Nephron (organoid): ENCODE results near the gene DIP2B.
"Not testable (repeated sequence)": the region's sequence is repeated elsewhere in the genome, so short reads cannot be mapped to it uniquely, and the experiment has no call there.

Experiments used
- H3K27ac Mint-ChIP-seq, 3 experiments: 2 replicates each; pipeline ENCODE4 v1.8.0; 2020; ENCODE audit warnings: mixed read lengths in 3 of 3, mild to moderate bottlenecking in 2 of 3, moderate library complexity in 1 of 3
- H3K27me3 Mint-ChIP-seq: 2 replicates; pipeline ENCODE4 v1.8.0; 2021; ENCODE audit warnings: low read depth, mild to moderate bottlenecking, moderate library complexity, mixed read lengths
- H3K36me3 Mint-ChIP-seq: 2 replicates; pipeline ENCODE4 v1.8.0; 2020; ENCODE audit warnings: low read depth, mixed read lengths
- H3K4me1 Mint-ChIP-seq: 2 replicates; pipeline ENCODE4 v1.8.0; 2020; ENCODE audit warnings: mixed read lengths
- H3K4me3 Mint-ChIP-seq, 3 experiments: 2 replicates each; pipeline ENCODE4 v1.8.0; 2020; ENCODE audit warnings: mild to moderate bottlenecking in 3 of 3, mixed read lengths in 3 of 3, moderate library complexity in 2 of 3
- H3K9me3 Mint-ChIP-seq: 2 replicates; pipeline ENCODE4 v1.8.0; 2020; ENCODE audit warnings: mixed read lengths
- TF ChIP-seq, protein P1 (sequence below), 3 experiments: fragments of 200-600 bp; sonication (generic); IDR thresholded peaks; one replicate each; pipeline ENCODE4 v1.5.0; 2021; ENCODE audit warnings: antibody characterized with exemption in 3 of 3; ENCODE audit not compliant: unreplicated experiment in 3 of 3

The DIP2B gene

DNA sequence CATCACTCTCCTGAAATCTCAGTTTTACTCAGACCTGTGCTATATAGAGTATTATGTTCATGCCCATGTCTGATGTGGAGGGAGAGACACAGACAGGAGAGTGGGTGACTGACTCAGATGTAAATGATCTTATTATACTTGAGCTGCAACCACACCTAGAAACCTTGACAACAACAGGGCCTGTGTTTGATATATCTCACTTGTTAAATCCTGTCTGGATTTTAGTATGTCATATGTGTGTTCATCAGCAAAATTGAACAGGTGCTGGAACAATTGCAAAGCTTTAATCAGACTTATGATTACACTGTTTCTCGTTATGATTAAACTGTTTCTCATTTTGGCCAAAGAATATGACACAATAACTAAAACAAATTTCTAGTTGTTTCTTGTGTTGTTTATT is 37.7 kb downstream of the DIP2B start:
- no peaks in the 10 kb centered on the region for H3K27me3 Mint-ChIP-seq
- H3K4me1 Mint-ChIP-seq = peaks cover 22% of the 10 kb centered on the region
- TF ChIP-seq, protein P1, sequence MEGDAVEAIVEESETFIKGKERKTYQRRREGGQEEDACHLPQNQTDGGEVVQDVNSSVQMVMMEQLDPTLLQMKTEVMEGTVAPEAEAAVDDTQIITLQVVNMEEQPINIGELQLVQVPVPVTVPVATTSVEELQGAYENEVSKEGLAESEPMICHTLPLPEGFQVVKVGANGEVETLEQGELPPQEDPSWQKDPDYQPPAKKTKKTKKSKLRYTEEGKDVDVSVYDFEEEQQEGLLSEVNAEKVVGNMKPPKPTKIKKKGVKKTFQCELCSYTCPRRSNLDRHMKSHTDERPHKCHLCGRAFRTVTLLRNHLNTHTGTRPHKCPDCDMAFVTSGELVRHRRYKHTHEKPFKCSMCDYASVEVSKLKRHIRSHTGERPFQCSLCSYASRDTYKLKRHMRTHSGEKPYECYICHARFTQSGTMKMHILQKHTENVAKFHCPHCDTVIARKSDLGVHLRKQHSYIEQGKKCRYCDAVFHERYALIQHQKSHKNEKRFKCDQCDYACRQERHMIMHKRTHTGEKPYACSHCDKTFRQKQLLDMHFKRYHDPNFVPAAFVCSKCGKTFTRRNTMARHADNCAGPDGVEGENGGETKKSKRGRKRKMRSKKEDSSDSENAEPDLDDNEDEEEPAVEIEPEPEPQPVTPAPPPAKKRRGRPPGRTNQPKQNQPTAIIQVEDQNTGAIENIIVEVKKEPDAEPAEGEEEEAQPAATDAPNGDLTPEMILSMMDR (IDR thresholded peaks at IDR 0.05; ENCODE audit: unreplicated experiment in 3 of 3) = no peak
- no peaks in the 10 kb centered on the region for H3K9me3 Mint-ChIP-seq
- peak overlapping the region in 2 of 3 experiments; percentile 46 to 47 for H3K27ac Mint-ChIP-seq
- peaks cover 11% of the 10 kb centered on the region for H3K36me3 Mint-ChIP-seq
- no peak overlapping the region for H3K4me3 Mint-ChIP-seq

DNA sequence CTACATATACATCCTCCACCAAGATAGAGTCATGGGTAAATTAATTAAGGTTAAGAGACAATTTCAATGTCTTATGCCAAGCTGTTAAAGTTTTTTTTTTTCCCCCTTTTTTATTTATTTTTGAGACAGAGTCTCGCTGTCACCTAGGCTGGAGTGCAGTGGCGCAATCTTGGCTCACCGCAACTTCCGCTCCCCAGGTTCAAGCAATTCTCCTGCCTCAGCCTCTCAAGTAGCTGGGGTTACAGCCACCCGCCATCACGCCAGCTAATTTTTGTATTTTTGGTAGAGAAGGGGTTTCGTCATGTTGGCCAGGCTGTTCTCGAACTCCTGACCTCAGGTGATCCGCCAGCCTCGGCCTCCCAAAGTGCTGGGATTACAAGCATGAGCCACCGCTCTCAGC is 38.4 kb downstream of the DIP2B start:
- not testable (repeated sequence) for H3K36me3 Mint-ChIP-seq

DNA sequence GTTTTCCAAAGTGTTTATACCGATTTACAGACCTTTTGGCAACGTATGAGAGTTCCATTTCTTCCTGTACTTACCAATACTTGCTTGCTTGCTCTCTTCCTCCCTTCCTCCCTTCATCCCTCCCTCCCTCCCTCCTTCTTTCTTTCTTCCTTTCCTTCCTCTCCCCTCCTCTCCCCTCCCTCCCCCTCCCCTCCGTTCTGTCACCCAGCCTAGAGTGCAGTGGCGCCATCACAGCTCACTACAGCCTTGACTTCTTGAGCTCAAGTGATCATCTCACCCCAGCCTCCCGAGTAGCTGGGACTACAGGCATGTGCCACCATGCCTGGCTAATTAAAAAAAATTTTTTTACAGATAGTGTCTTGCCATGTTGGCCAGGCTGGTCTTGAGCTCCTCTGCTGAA is 40.4 kb downstream of the DIP2B start:
- Mint-ChIP-seq H3K27ac (peak overlapping the region in 2 of 3 experiments; percentile 73 to 79), H3K4me3 (no peak overlapping the region), H3K27me3 (no peaks in the 10 kb centered on the region), H3K36me3 (no peaks in the 10 kb centered on the region), H3K9me3 (no peaks in the 10 kb centered on the region), H3K4me1 (peaks cover 26% of the 10 kb centered on the region)
- TF ChIP-seq, protein P1 (IDR thresholded peaks at IDR 0.05; ENCODE audit: unreplicated experiment in 3 of 3) = no peak

More for the DNA sequence above, 38.4 kb downstream of the DIP2B start:
- not testable (repeated sequence) for H3K27me3 Mint-ChIP-seq, H3K4me3 Mint-ChIP-seq, H3K9me3 Mint-ChIP-seq
- Mint-ChIP-seq H3K27ac (peak overlapping the region in 1 of 3 experiments; percentile 47), H3K4me1 (peaks cover 22% of the 10 kb centered on the region)

DNA sequence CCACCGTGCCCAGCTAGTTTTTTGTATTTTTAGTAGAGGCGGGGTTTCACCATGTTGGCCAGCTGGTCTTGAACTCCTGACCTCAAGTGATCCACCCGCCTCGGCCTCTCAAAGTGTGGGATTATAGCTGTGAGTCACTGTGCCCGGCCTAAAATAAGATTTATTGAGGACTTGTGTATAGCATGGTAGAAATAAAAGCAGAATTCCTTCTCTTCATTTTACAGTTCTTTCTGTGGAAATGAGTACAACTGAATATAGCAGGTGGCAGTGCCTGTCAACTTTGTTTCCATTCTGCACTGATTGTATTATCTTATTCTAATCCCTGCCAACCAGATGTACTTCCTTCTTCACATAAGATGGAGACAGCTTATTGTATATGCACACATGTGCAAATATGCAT is 41.0 kb downstream of the DIP2B start:
- Mint-ChIP-seq H3K9me3 (no peaks in the 10 kb centered on the region), H3K27ac (peak overlapping the region; percentile 73 to 83 (median 79)), H3K36me3 (no peaks in the 10 kb centered on the region), H3K4me1 (peaks cover 28% of the 10 kb centered on the region), H3K27me3 (no peaks in the 10 kb centered on the region), H3K4me3 (no peak overlapping the region)
- TF ChIP-seq, protein P1 (IDR thresholded peaks at IDR 0.05; ENCODE audit: unreplicated experiment in 3 of 3) = no peak

DNA sequence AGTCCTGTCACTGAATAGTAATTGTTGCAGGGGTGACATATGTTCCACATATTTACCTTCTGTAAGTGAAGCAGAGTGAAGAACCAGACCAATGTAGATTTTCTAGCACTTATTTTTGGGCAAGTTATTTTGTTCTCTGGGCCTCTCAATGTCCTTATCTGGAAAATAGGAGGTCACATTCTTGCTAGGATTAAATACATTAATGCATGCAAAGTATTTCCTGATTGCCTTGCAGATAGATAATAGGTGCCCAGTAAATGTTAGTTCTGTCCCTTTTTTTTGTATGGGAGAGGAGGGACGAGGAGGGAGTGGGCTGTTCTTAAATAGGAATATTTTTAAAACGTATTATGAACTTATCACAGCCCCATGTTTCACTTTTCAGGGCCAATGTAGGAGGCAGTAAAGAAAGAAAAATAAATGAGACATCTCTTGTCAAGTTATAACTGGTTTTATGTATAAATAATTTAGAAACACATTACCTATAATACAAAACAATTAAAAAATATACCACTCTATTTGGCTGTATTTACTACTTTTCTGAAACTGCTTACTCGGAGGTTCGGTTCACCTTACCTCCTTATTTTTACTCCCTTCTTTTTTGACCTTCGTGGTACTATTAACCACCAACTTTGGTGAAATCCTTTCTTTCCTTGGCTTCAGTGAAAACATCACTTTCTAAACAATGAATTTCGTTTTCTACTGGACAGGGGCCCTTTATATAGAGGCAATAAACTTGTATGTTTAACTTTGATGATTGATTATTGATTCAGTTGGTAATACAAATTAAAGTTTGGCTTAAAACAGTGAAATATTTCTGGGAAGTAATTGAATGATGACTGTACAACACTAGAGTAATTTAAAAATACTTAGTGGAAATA is 41.9 kb downstream of the DIP2B start:
- no peaks in the 10 kb centered on the region for H3K36me3 Mint-ChIP-seq
- TF ChIP-seq, protein P1 (IDR thresholded peaks at IDR 0.05; ENCODE audit: unreplicated experiment in 3 of 3) = no peak
- H3K27me3 Mint-ChIP-seq = no peaks in the 10 kb centered on the region
- H3K27ac Mint-ChIP-seq = peak overlapping the region; percentile 73 to 83 (median 79)
- peaks cover 28% of the 10 kb centered on the region for H3K4me1 Mint-ChIP-seq
- H3K9me3 Mint-ChIP-seq = no peaks in the 10 kb centered on the region
- H3K4me3 Mint-ChIP-seq = no peak overlapping the region

DNA sequence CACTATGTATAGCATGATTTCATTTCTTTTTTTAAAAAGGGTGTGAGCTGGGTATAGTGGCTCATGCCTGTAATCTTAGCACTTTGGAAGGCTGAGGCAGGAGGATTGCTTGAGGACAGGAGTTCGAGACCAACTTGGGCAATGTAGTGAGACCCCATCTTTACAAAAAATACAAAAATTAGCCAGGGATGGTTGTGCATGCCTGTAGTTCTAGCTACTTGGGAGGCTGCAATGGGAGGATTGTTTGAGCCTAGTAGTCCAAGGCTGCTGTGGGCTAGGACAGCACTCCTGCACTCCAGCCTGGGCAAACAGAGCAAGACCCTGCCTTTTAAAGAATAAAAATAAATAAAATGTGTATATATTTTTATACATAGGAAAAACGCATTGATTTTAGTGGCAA is 43.0 kb downstream of the DIP2B start:
- H3K4me3 Mint-ChIP-seq = no peak overlapping the region
- no peaks in the 10 kb centered on the region for H3K9me3 Mint-ChIP-seq
- H3K27ac Mint-ChIP-seq = peak overlapping the region; percentile 18 to 83 (median 79)
- H3K27me3 Mint-ChIP-seq = no peaks in the 10 kb centered on the region
- peaks cover 28% of the 10 kb centered on the region for H3K4me1 Mint-ChIP-seq
- H3K36me3 Mint-ChIP-seq = no peaks in the 10 kb centered on the region
- TF ChIP-seq, protein P1 (IDR thresholded peaks at IDR 0.05; ENCODE audit: unreplicated experiment in 3 of 3) = no peak
